Measurements from ENCODE around the gene SEMA5A.

SEMA5A gene

GRCh38 chr5:9324348-9325077, 221.4 kb downstream of the SEMA5A start:
- H3K36me3 ChIP-seq = no peaks in the 10 kb centered on the region
- no peaks in the 10 kb centered on the region for H3K4me1 ChIP-seq
- no peaks in the 10 kb centered on the region for H3K27me3 ChIP-seq
- H3K4me3 ChIP-seq (ENCODE audit: low read depth, low read length) = no peak overlapping the region
- no peak for DNase-seq
- TF ChIP-seq, protein P1, sequence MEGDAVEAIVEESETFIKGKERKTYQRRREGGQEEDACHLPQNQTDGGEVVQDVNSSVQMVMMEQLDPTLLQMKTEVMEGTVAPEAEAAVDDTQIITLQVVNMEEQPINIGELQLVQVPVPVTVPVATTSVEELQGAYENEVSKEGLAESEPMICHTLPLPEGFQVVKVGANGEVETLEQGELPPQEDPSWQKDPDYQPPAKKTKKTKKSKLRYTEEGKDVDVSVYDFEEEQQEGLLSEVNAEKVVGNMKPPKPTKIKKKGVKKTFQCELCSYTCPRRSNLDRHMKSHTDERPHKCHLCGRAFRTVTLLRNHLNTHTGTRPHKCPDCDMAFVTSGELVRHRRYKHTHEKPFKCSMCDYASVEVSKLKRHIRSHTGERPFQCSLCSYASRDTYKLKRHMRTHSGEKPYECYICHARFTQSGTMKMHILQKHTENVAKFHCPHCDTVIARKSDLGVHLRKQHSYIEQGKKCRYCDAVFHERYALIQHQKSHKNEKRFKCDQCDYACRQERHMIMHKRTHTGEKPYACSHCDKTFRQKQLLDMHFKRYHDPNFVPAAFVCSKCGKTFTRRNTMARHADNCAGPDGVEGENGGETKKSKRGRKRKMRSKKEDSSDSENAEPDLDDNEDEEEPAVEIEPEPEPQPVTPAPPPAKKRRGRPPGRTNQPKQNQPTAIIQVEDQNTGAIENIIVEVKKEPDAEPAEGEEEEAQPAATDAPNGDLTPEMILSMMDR (IDR thresholded peaks at IDR 0.05; ENCODE audit: low read depth, low read length) = no peak
- no peaks in the 10 kb centered on the region for H3K9me3 ChIP-seq

DNA sequence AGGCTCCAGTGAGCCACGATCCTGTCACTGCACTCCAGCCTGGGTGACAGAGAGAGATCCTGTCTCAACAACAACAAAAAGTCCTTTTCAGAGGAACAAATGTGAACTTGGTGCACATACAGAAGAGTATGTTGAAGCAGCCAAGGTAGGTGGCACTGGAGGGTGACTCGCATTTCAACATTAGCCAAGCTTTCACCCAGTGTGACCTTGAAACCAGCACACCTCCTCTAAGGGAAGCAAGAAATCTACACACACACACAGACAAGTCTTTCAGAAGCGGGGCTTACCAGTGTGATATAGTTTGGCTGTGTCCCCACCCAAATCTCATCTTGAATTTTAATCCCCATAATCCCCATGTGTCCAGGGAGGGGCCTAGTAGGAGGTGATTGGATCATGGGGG, 225.2 kb downstream of the SEMA5A start:
- no peak for DNase-seq
- TF ChIP-seq, protein P1 (IDR thresholded peaks at IDR 0.05; ENCODE audit: low read depth, low read length) = no peak
- H3K9me3 ChIP-seq = no peaks in the 10 kb centered on the region

DNA sequence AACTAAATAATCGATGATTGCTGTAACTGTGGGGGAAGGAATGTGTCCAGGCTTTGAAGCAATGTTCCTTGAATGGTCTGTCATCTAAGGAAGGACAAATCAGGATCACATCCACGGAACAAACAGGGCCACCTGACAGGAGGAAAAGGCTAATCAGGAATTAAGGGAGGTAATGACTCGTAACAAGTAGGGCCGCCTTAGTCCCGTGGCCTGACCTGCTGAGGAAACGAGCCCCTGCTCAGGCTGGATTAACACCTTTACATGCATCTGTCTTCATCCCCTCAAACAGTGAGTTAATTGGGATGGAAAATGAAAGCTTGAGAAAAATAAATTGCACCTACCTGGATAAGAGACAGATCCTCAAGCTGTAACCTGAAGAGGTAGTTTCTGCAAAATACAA, 227.8 kb downstream of the SEMA5A start:
- H3K27me3 ChIP-seq = no peaks in the 10 kb centered on the region
- TF ChIP-seq, protein P1 (IDR thresholded peaks at IDR 0.05; ENCODE audit: low read depth, low read length) = no peak
- H3K4me1 ChIP-seq = no peaks in the 10 kb centered on the region
- DNase-seq = no peak
- no peak overlapping the region for H3K4me3 ChIP-seq (ENCODE audit: low read depth, low read length)
- no peaks in the 10 kb centered on the region for H3K36me3 ChIP-seq
- no peaks in the 10 kb centered on the region for H3K9me3 ChIP-seq

More for the DNA sequence above, 225.2 kb downstream of the SEMA5A start:
- no peak overlapping the region for H3K4me3 ChIP-seq (ENCODE audit: low read depth, low read length)
- no peaks in the 10 kb centered on the region for H3K36me3 ChIP-seq
- H3K27me3 ChIP-seq = no peaks in the 10 kb centered on the region
- H3K4me1 ChIP-seq = no peaks in the 10 kb centered on the region

- Histone ChIP-seq H3K9me3 (no peaks in the 10 kb centered on the region), H3K36me3 (no peaks in the 10 kb centered on the region), H3K4me1 (no peaks in the 10 kb centered on the region), H3K27me3 (no peaks in the 10 kb centered on the region), H3K4me3 (ENCODE audit: low read depth, low read length) (no peak overlapping the region)
- TF ChIP-seq, protein P1 (IDR thresholded peaks at IDR 0.05; ENCODE audit: low read depth, low read length) = no peak
- DNase-seq = no peak
These were observed 229.1 kb downstream of the SEMA5A start for GRCh38 chr5:9316733-9317132.

GRCh38 chr5:9316041-9316440, 229.8 kb downstream of the SEMA5A start:
- TF ChIP-seq, protein P1 (IDR thresholded peaks at IDR 0.05; ENCODE audit: low read depth, low read length) = no peak
- no peaks in the 10 kb centered on the region for H3K36me3 ChIP-seq
- no peaks in the 10 kb centered on the region for H3K4me1 ChIP-seq
- H3K4me3 ChIP-seq (ENCODE audit: low read depth, low read length) = no peak overlapping the region
- H3K9me3 ChIP-seq = no peaks in the 10 kb centered on the region
- no peak for DNase-seq
- H3K27me3 ChIP-seq = no peaks in the 10 kb centered on the region

GRCh38 chr5:9314558-9314957, 231.3 kb downstream of the SEMA5A start:
- DNase-seq = no peak
- no peaks in the 10 kb centered on the region for H3K27me3 ChIP-seq
- H3K4me1 ChIP-seq = no peaks in the 10 kb centered on the region
- no peak overlapping the region for H3K4me3 ChIP-seq (ENCODE audit: low read depth, low read length)
- TF ChIP-seq, protein P1 (IDR thresholded peaks at IDR 0.05; ENCODE audit: low read depth, low read length) = no peak
- no peaks in the 10 kb centered on the region for H3K36me3 ChIP-seq
- H3K9me3 ChIP-seq = no peaks in the 10 kb centered on the region
